Gastroesophageal sphincter (tissue), 3 donors: ENCODE results near the gene PRG2.

ENCODE experiments used
- CTCF ChIP-seq, 4 experiments: fragments of 200-600 bp in 2 of 4; fragments of 450-650 bp in 2 of 4; sonication (generic) in 1 of 4; IDR thresholded peaks; one replicate each; pipeline ENCODE4 v1.5.1; 2017 to 2019; ENCODE audit warnings: antibody characterized with exemption in 4 of 4, mild to moderate bottlenecking in 2 of 4, moderate library complexity in 2 of 4
- EP300 ChIP-seq: sonication (generic); formaldehyde crosslinking; IDR thresholded peaks from one replicate; pipeline ENCODE4 v1.6.1; 2017; ENCODE audit warnings: antibody characterized with exemption, mild to moderate bottlenecking
- POLR2A ChIP-seq, 2 donors: fragments of 450-650 bp; IDR thresholded peaks; one replicate each; pipeline ENCODE4 v1.6.1; 2017; ENCODE audit warnings: antibody characterized with exemption in 2 of 2, mild to moderate bottlenecking in 2 of 2, moderate library complexity in 1 of 2

GRCh38 chr11:57391539-57391938 lies 1.1 kb upstream of the PRG2 start:
- TF ChIP-seq EP300 (no peak), POLR2A (IDR thresholded peaks at IDR 0.05) (no peak), CTCF (IDR thresholded peaks at IDR 0.05) (no peak)
